ENCODE data around the gene DSP. TPM values are rescaled to one million over a fixed set of nuclear protein-coding genes. Genes with fewer than 3 reads are reported as not detected.

DSP gene
- total RNA-seq, 1 experiment from 2014 or later = 20.1 TPM

DNA sequence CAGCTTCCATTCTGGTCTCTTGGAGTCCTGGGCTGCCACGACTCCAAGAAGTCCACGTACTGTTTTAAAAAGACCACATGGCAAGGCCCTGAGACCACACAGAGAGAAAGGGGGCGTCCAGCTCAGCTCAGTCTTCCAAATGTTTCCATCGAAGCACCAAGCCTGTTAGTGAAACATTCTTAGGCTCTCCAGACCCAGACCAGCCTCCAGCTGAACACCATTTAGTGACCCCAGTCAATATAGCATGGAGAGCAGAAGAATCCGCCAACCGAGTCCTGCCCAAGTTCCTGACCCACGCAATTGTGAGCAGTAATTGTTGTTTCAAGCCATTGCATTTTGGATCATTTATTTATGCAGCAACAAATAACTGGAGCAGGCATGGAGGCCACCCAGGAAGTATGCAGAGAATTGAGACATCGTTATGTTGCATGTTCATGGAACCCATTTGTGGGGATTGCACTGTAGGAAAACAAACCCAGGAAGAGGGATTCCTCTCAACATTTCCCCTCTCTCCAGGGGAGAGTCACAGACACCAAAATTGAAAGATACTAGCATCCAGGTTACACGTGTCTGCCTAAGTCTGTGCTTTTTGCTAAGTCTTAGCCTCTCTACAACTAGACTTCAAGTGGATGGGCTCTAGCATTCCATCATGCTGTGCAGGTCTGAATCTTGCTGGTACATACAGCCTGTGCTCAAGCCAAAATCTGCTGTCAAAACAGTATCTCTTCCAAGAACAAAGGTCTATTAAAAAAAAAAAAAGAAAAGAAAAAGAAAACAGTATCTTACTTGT, 91.2 kb downstream of the DSP start:
- H3K9me3 ChIP-seq (ENCODE audit: control insufficient read depth, insufficient read depth, low read depth, low read length) = no peaks in the 10 kb centered on the region
- H3K27me3 ChIP-seq (ENCODE audit: control insufficient read depth, insufficient read depth, low read length) = no peaks in the 10 kb centered on the region
- in situ Hi-C loops (cut with HindIII; ENCODE audit: low pct_unique_long_range_greater_than_20kb, low sequenced_read_pairs) (no loop called here), intact Hi-C loops (cut with micrococcal nuclease; ENCODE audit: unreplicated experiment) (no loop called here)
- no peaks in the 10 kb centered on the region for H3K36me3 ChIP-seq (ENCODE audit: control insufficient read depth, insufficient read depth, low read length)
- no peaks in the 10 kb centered on the region for H3K4me1 ChIP-seq (ENCODE audit: control insufficient read depth, insufficient read depth, low read length)
- CTCF ChIA-PET = interaction anchor here (0.6 kb wide), 1 partner anchor 18 kb away, joined by 3 read pairs; no protein-coding TSS in a partner anchor
- no TSS peak for BruUV-seq (replicated peaks)
- TF ChIP-seq POLR2AphosphoS5 (IDR thresholded peaks at IDR 0.05; ENCODE audit: low read depth, low read length) (no peak), SIN3A (IDR thresholded peaks at IDR 0.05; ENCODE audit: borderline replicate concordance, insufficient read depth, low read depth, low read length) (no peak), TCF7L2 (IDR thresholded peaks at IDR 0.05; ENCODE audit: low read depth, low read length) (no peak)
- TF ChIP-seq, protein P1, sequence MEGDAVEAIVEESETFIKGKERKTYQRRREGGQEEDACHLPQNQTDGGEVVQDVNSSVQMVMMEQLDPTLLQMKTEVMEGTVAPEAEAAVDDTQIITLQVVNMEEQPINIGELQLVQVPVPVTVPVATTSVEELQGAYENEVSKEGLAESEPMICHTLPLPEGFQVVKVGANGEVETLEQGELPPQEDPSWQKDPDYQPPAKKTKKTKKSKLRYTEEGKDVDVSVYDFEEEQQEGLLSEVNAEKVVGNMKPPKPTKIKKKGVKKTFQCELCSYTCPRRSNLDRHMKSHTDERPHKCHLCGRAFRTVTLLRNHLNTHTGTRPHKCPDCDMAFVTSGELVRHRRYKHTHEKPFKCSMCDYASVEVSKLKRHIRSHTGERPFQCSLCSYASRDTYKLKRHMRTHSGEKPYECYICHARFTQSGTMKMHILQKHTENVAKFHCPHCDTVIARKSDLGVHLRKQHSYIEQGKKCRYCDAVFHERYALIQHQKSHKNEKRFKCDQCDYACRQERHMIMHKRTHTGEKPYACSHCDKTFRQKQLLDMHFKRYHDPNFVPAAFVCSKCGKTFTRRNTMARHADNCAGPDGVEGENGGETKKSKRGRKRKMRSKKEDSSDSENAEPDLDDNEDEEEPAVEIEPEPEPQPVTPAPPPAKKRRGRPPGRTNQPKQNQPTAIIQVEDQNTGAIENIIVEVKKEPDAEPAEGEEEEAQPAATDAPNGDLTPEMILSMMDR (IDR thresholded peaks at IDR 0.05) = no peak
- TF ChIP-seq, protein P2, sequence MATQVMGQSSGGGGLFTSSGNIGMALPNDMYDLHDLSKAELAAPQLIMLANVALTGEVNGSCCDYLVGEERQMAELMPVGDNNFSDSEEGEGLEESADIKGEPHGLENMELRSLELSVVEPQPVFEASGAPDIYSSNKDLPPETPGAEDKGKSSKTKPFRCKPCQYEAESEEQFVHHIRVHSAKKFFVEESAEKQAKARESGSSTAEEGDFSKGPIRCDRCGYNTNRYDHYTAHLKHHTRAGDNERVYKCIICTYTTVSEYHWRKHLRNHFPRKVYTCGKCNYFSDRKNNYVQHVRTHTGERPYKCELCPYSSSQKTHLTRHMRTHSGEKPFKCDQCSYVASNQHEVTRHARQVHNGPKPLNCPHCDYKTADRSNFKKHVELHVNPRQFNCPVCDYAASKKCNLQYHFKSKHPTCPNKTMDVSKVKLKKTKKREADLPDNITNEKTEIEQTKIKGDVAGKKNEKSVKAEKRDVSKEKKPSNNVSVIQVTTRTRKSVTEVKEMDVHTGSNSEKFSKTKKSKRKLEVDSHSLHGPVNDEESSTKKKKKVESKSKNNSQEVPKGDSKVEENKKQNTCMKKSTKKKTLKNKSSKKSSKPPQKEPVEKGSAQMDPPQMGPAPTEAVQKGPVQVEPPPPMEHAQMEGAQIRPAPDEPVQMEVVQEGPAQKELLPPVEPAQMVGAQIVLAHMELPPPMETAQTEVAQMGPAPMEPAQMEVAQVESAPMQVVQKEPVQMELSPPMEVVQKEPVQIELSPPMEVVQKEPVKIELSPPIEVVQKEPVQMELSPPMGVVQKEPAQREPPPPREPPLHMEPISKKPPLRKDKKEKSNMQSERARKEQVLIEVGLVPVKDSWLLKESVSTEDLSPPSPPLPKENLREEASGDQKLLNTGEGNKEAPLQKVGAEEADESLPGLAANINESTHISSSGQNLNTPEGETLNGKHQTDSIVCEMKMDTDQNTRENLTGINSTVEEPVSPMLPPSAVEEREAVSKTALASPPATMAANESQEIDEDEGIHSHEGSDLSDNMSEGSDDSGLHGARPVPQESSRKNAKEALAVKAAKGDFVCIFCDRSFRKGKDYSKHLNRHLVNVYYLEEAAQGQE (IDR thresholded peaks at IDR 0.05; ENCODE audit: insufficient read depth in 1 of 2, low read depth in 2 of 2, low read length in 1 of 2) = no peak
- no peak for DNase-seq (ENCODE audit: low read depth, low spot score)
- ATAC-seq = no peak
- POLR2A ChIA-PET = no interaction called here
- no peak overlapping the region for H3K27ac ChIP-seq (ENCODE audit: low read length)
- no peak overlapping the region for H3K4me3 ChIP-seq (ENCODE audit: low read depth in 2 of 2, low read length in 2 of 2)

GRCh38 chr6:7633361-7633760, 91.9 kb downstream of the DSP start:
- Histone ChIP-seq H3K36me3 (ENCODE audit: control insufficient read depth, insufficient read depth, low read length) (no peaks in the 10 kb centered on the region), H3K9me3 (ENCODE audit: control insufficient read depth, insufficient read depth, low read depth, low read length) (no peaks in the 10 kb centered on the region), H3K27ac (ENCODE audit: low read length) (no peak overlapping the region), H3K4me1 (ENCODE audit: control insufficient read depth, insufficient read depth, low read length) (no peaks in the 10 kb centered on the region), H3K4me3 (ENCODE audit: low read depth in 2 of 2, low read length in 2 of 2) (no peak overlapping the region), H3K27me3 (ENCODE audit: control insufficient read depth, insufficient read depth, low read length) (no peaks in the 10 kb centered on the region)
- ChIA-PET CTCF (no interaction called here), POLR2A (no interaction called here)
- in situ Hi-C loops (cut with HindIII; ENCODE audit: low pct_unique_long_range_greater_than_20kb, low sequenced_read_pairs) = no loop called here
- ATAC-seq = no peak
- intact Hi-C loops (cut with micrococcal nuclease; ENCODE audit: unreplicated experiment) = no loop called here
- DNase-seq (ENCODE audit: low read depth, low spot score) = no peak
- TF ChIP-seq POLR2AphosphoS5 (IDR thresholded peaks at IDR 0.05; ENCODE audit: low read depth, low read length) (no peak), TCF7L2 (IDR thresholded peaks at IDR 0.05; ENCODE audit: low read depth, low read length) (no peak), SIN3A (IDR thresholded peaks at IDR 0.05; ENCODE audit: borderline replicate concordance, insufficient read depth, low read depth, low read length) (no peak)
- TF ChIP-seq, protein P1 (IDR thresholded peaks at IDR 0.05) = no peak
- TF ChIP-seq, protein P2 (IDR thresholded peaks at IDR 0.05; ENCODE audit: insufficient read depth in 1 of 2, low read depth in 2 of 2, low read length in 1 of 2) = no peak
- no TSS peak for BruUV-seq (replicated peaks)

Measured in Panc1 (cell line).